T47D (cell line): ENCODE data around the gene SEL1L2.

ENCODE experiments used
- DNase-seq, 2 experiments: peaks; one replicate each; pipeline versions ENCODE4 v3.0.0 to v3.0.0-alpha.2; 2011 to 2012; ENCODE audit warnings: low read depth in 1 of 2, low spot score in 1 of 2
- JUND ChIP-seq: IDR thresholded peaks from 2 replicates; pipeline ENCODE4 v1.6.1; 2012; ENCODE audit warnings: low read depth
- in situ Hi-C: cut with HindIII; loops from 2 replicates; pipeline ENCODE4 v1.10.0; 2016; ENCODE audit warnings: low sequenced_read_pairs, low pct_unique_long_range_greater_than_20kb

SEL1L2 gene

DNA sequence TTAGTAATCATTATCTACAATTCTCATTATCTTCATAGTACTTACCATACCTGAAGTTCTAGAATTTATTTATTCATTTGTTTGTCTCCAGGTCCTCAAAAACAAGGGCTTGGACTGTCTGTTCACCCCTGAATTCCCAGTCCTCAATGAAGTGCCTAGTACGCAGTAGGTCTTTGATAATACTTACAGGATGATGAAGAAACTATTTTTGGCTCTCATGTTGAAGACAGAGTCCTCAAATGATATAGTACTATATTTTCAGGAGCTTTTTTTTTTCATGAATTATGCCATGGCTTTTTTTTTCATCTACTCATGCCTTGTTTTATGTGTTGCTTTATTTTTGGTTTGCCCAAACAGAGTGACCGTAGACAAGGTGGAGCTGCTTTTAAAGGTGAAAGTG, 139.1 kb downstream of the SEL1L2 start:
- no peak for TF ChIP-seq JUND
- no peak for DNase-seq
- in situ Hi-C loops, result no loop called here

DNA sequence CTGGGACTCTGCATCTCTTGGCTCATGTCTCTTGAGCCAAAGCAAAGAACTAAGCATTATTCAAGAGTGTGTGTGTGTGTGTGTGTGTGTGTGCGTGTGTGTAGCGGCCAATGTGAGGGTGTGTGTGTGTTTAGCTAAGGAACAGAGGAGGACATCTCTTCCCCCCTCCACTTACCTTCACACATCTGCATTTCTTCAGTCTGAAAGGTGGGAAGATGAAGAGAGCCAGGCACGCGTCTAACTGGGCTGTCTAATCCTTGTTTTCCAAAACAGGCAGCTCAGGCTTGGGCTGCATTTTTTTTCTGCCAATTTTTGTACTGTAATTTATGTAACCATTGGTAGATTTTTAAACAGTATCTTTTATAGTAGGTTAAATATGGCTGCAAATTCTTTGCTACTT, 146.1 kb downstream of the SEL1L2 start:
- DNase-seq, result no peak
- TF ChIP-seq JUND, result no peak
- in situ Hi-C loops, result no loop called here

GRCh38 chr20:13841206-13841605, 149.2 kb downstream of the SEL1L2 start:
- no peak for DNase-seq
- in situ Hi-C loops, result no loop called here
- TF ChIP-seq JUND, result no peak

GRCh38 chr20:13840093-13840465, 150.3 kb downstream of the SEL1L2 start:
- TF ChIP-seq JUND, result no peak
- in situ Hi-C loops, result no loop called here
- no peak for DNase-seq

DNA sequence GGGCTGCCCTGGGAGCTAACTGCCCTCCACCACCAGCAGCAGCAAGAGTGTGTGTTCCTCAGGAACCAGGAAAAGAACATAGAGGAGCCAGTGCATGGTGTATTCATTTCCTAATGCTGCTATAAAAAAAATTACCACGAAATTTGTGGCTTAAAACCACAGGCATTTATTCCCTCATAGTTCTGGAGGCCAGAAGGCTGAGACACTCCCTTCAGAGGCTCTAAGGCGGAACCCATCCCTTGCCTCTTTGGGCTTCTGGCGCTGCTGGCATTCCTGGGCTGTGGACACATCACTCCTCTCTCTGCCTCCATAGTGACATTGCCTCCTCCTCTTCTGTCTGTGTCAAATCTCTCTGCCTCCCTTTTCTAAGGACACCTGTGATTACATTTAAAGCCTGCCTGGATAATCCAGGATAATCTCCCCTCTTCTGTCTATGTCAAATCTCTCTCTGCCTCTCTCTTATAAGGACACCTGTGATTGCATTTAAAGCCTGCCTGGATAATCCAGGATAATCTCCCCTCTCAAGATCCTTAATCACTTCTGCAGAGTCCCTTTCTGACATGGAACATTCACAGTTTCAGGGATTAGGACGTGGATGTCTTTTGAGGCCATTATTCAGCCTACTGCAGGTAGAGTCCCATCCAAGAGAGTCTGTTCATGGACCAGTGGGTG, 150.9 kb downstream of the SEL1L2 start:
- TF ChIP-seq JUND, result no peak
- no peak for DNase-seq
- in situ Hi-C loops, result no loop called here

DNA sequence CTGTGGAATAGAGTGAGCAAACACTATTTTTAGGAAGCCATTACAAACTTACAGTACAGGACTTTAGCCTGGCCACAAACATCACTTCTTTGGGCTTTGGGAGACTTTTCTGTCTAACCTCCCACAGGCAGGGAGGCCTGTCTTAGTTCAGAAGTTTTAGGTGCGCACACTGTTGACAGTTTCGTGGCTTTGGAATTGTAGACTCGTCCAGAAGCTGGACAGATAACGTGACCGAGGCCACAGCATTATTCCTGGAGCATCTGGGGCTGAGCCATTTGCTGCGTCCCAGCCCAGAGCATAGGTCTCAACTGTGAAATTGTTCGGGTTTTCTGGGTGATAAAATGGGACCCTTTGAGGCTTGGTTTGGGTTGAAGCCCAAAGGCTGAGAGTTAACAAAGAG, 151.8 kb downstream of the SEL1L2 start:
- no peak for TF ChIP-seq JUND
- in situ Hi-C loops, result no loop called here
- DNase-seq, result no peak

DNA sequence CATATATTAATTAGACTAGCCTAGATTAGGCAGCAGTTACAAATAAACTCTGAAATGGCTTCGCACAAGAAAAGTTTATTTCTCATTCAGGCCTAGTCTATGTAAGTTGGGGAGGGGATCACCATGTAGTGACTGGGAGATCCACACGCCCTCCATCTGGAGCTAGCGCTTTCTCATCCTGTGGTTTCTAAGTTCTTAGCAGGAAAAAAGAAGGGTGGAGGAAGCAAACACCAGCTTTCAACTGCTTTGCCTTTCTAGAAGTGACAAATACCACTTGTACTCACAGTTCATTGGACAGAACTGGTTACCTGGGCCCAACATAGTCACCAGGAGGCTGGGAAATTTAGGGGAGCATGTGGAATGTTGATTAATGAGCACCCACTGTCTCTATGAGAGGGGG, 158.9 kb downstream of the SEL1L2 start:
- in situ Hi-C loops, result no loop called here
- no peak for DNase-seq
- no peak for TF ChIP-seq JUND

- in situ Hi-C loops, result no loop called here
- TF ChIP-seq JUND, result no peak
- DNase-seq, result no peak
These were observed 164.9 kb downstream of the SEL1L2 start for GRCh38 chr20:13825465-13825864.

GRCh38 chr20:13824459-13824858, 166.0 kb downstream of the SEL1L2 start:
- in situ Hi-C loops, result no loop called here
- TF ChIP-seq JUND, result no peak
- DNase-seq, result no peak

- DNase-seq, result peak in 1 of 2 experiments; percentile 27
- in situ Hi-C loops, result no loop called here
- no peak for TF ChIP-seq JUND
These were observed 168.0 kb downstream of the SEL1L2 start for GRCh38 chr20:13822459-13822858.

DNA sequence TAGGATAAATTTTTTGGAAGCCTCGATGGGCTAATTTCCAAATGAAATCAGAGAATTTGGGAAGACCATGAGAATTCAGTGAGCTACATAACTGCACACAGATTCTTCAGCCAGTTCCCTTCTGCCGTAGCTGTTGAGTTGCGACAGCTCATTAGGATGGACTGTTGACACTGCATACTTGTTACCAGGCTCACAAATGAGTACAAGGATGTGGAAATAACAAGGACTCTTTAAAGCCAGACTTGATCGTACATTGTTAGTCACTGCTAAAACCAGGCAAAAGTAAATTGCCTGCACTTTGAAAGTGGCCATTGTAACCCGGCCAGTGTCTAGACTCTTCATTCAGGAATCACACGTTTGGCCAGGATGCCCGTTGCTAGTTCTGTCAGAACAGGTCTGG, 168.5 kb downstream of the SEL1L2 start:
- in situ Hi-C loops, result no loop called here

DNA sequence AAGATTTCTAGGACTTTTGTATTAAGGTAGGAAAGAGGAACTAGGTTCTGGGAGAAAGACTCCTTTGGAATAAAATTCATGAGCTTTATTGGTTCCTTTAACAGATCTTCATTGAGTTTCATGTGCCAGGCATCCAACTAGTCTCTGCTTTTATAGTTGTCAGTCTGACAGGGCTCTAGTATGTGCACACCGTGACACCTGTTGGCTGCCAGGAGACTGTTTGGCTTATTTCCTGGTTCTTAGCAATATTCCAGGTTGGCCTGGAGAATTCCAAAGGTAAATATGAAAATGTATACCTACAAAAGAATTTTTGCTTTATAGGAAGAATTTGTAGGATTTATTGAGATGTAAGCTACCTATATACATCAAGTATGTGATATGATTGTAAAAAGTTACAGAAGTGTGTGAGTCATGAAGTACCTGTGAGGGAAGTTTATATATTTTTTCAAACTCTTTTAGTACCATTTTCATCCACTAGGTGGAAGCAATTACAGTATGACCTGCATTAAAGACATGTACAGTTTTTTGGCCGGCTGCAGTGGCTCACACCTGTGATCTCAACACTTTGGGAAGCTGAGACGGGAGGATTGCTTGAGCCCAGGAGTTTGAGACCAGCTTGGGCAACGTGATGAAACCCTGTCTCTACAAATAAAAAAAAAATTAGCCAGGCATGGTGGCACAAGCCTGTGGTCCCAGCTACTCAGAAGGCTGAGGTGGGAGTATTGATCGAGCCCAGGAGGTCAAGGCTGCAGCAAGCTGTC, 170.3 kb downstream of the SEL1L2 start:
- in situ Hi-C loops, result no loop called here
- peak; percentile 53 to 82 for DNase-seq
- no peak for TF ChIP-seq JUND

More for the DNA sequence above, 168.5 kb downstream of the SEL1L2 start:
- no peak for DNase-seq
- TF ChIP-seq JUND, result no peak

DNA sequence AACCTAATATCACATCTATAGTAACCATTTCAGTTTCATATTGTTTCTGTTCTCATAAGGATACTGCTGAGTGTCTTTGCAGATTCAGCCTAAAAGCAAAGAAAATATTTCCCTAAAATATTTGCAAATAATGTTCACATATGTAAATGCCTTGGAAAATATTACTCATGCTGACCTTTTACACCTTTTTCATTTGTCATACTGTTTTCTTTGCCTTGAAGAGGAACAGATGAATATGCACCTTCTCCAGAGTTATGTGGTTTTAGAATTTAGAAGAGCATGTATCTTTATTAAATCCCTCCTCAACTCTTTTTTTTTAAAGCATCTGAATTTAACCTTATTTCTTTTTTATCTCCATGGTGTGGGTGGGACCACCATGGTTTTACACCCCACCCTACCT, 173.1 kb downstream of the SEL1L2 start:
- DNase-seq, result no peak
- in situ Hi-C loops, result no loop called here
- TF ChIP-seq JUND, result no peak

- TF ChIP-seq JUND, result no peak
- in situ Hi-C loops, result no loop called here
- no peak for DNase-seq
These were observed 173.7 kb downstream of the SEL1L2 start for GRCh38 chr20:13816757-13817156.
